Stomach smooth muscle (tissue), 2 donors: ENCODE measurements around the gene SPINK1.
"Not testable (repeated sequence)": the region's sequence is repeated elsewhere in the genome, so short reads cannot be mapped to it uniquely, and the experiment has no call there.

Experiments
- H3K27ac ChIP-seq: one replicate; pipeline ENCODE4 v1.7.0; 2013; ENCODE audit warnings: mild to moderate bottlenecking, low read length, inconsistent platforms
- H3K27me3 ChIP-seq, 2 donors: one replicate each; pipeline ENCODE4 v1.7.0; 2013; ENCODE audit warnings: low read length in 2 of 2; ENCODE audit not compliant: insufficient read depth in 2 of 2, control insufficient read depth in 1 of 2
- H3K36me3 ChIP-seq, 2 donors: one replicate each; pipeline ENCODE4 v1.7.0; 2013; ENCODE audit warnings: low read length in 2 of 2; ENCODE audit not compliant: control insufficient read depth in 2 of 2, insufficient read depth in 2 of 2
- H3K4me1 ChIP-seq: one replicate; pipeline ENCODE4 v1.7.0; 2013; ENCODE audit warnings: low read length; ENCODE audit not compliant: control insufficient read depth, insufficient read depth
- H3K4me3 ChIP-seq, 2 donors: one replicate each; pipeline ENCODE4 v1.7.0; 2013; ENCODE audit warnings: low read length in 2 of 2
- H3K9ac ChIP-seq, 2 donors: one replicate each; pipeline ENCODE4 v1.7.0; 2013; ENCODE audit warnings: low read length in 2 of 2, mild to moderate bottlenecking in 1 of 2
- H3K9me3 ChIP-seq, 2 donors: one replicate each; pipeline ENCODE4 v1.7.0; 2013; ENCODE audit warnings: low read length in 2 of 2; ENCODE audit not compliant: control insufficient read depth in 2 of 2
- donor health status: healthy.
- donor health status: Pancreatic carcinoma.

SPINK1 gene

GRCh38 chr5:147869892-147870291 is 38.4 kb upstream of the SPINK1 start:
- not testable (repeated sequence) for H3K9ac ChIP-seq, H3K4me1 ChIP-seq, H3K27ac ChIP-seq, H3K27me3 ChIP-seq, H3K9me3 ChIP-seq, H3K4me3 ChIP-seq, H3K36me3 ChIP-seq

GRCh38 chr5:147869112-147869511 is 37.6 kb upstream of the SPINK1 start:
- Histone ChIP-seq H3K9ac (no peak overlapping the region), H3K4me3 (no peak overlapping the region), H3K36me3 (no peaks in the 10 kb centered on the region), H3K9me3 (no peaks in the 10 kb centered on the region), H3K27ac (no peak overlapping the region), H3K27me3 (no peaks in the 10 kb centered on the region), H3K4me1 (no peaks in the 10 kb centered on the region)

DNA sequence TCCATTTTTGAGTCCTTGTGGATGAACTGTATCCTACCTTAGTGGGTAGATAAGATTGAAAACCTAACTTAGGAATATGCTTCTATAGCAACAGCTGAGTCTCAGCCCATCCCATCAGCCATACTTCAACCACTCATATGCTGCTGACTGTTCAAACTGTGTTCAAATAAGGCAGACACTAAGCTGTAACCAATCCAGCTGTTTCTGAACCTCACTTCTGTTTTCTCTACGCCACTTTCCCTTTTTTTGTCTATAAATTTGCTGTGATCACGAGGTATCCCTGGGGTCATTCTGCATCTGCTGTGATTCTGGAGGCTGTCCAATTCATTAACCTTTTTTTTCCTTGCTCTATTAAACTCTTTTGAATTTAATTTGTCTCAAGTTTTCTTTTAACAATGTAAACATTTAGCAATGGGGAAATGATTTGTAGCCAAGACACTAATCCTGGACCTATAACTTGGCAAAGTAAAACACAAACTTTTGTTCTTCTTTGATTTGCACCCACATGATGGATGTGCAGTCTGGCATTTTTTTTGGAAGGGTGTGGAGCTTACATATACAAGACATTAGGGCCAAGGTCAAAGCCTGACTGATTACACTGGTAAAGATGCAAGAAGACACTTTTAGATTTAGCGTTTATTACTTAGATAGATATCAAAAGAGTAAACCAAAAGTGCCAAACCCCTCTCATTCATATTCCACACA is 32.1 kb upstream of the SPINK1 start:
- H3K27me3 ChIP-seq, result no peaks in the 10 kb centered on the region
- H3K9ac ChIP-seq, result no peak overlapping the region
- no peaks in the 10 kb centered on the region for H3K9me3 ChIP-seq
- no peaks in the 10 kb centered on the region for H3K4me1 ChIP-seq
- H3K4me3 ChIP-seq, result no peak overlapping the region
- H3K36me3 ChIP-seq, result no peaks in the 10 kb centered on the region
- H3K27ac ChIP-seq, result no peak overlapping the region

DNA sequence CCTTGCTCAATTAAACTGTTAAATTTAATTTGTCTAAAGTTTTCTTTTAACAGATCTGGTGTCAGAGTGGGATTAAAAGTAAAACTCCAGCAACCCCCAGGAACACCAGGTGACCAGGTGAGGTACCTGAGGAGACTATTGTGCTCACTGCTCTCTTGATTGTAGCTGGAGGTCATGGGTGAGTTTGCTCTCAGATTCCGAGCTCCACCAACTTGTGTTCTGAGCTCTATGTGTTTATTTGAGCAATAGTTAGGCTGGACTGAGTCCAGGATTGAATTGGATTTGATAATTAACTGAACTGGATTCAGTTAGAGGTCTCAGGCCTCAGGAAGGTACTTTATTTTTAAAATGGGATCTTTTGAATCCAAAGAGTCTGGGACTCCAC is 29.2 kb upstream of the SPINK1 start:
- no peak overlapping the region for H3K27ac ChIP-seq
- H3K4me1 ChIP-seq, result no peaks in the 10 kb centered on the region
- no peak overlapping the region for H3K4me3 ChIP-seq
- H3K9me3 ChIP-seq, result no peaks in the 10 kb centered on the region
- H3K36me3 ChIP-seq, result no peaks in the 10 kb centered on the region
- H3K9ac ChIP-seq, result no peak overlapping the region
- no peaks in the 10 kb centered on the region for H3K27me3 ChIP-seq

DNA sequence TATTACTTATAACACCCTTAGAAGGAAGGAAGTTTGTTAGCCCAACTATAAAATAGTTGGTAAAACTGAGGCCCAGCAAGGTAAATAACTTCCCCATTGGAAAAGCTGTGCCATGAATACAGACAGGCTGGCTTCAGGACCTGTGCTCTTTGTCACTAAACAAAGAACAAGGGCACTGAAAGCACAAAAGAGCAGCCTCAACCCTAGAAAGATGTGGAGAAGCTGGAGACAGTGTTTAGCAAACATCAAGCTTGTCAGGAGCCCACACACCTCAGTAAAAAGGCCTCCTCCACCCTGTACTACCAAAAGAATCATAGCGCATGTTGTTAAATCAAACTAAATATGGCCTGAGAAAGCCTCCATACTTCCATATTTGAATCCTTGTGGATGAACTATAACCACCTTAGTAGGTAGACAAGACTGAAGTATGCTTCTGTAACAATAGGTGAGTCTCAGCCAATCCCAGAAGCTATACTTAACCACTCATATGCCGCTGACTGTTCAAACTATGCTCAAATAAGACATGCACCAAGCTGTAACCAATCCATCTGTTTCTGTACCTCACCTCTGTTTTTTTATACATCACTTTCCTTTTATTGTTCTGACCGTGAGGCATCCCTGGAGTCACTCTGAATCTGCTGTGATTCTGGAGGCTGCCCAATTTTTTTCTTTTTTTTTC is 28.6 kb upstream of the SPINK1 start:
- Histone ChIP-seq H3K4me3 (no peak overlapping the region), H3K36me3 (no peaks in the 10 kb centered on the region), H3K27me3 (no peaks in the 10 kb centered on the region), H3K4me1 (no peaks in the 10 kb centered on the region), H3K27ac (no peak overlapping the region), H3K9me3 (no peaks in the 10 kb centered on the region), H3K9ac (no peak overlapping the region)

DNA sequence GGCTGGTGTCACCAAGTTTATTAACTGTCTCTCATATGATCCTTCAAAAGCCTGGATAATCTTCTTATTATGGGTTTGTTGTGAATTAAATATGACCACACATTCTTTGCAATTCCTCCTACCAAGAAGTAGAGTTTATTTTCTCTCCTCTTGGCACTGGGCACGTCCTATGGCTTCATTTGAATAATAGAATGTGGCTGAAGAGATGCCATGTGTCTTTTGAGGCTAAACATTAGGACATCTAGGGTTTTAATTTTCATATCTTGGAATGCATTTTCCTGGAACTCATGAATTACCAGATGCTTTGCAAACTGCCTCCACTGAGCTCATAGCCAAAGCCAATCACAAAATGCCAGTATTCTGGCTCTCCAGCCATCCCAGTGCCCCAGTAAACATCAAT is 27.1 kb upstream of the SPINK1 start:
- Histone ChIP-seq H3K9ac (no peak overlapping the region), H3K27me3 (no peaks in the 10 kb centered on the region), H3K4me1 (no peaks in the 10 kb centered on the region), H3K27ac (no peak overlapping the region), H3K36me3 (no peaks in the 10 kb centered on the region), H3K9me3 (no peaks in the 10 kb centered on the region), H3K4me3 (no peak overlapping the region)

DNA sequence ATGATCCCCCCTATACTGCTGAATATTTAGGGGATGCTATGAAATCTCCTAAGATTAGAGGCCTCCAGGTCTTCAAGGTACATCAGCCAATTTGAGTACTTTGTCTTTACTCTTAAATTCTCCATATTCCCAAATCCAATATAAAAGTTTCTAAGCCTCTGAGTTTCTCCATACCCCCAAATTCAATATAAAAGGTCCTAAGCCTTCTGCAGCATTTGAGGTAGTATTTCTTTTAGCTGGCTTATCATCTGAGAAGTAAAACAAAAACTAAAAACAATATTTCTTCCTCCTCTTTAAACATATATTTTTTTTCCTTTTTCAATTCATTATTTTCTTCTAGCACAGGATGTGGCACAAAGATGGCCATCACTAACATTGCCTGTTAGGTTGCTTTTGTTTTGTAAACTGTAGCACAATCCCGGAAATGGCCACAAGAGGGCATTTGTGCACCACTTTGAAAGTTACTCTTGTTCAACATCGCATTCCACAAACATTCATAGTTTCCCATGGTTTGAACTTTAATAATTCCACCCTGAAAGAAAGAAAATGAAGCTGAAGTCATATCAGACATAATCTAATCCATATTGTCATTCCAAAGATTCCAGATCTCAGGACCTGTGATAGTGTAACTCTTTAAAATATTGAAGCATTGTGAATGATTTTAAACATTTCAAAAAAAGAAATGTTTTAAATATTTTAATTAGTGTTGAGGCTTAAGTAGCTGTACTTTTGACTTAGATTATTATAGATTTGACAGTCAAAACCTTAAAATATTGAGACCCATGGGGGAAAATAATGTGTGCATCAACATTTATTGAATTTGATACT is 26.0 kb upstream of the SPINK1 start:
- H3K27me3 ChIP-seq, result no peaks in the 10 kb centered on the region
- no peaks in the 10 kb centered on the region for H3K4me1 ChIP-seq
- H3K9ac ChIP-seq, result no peak overlapping the region
- H3K9me3 ChIP-seq, result no peaks in the 10 kb centered on the region
- no peaks in the 10 kb centered on the region for H3K36me3 ChIP-seq
- no peak overlapping the region for H3K4me3 ChIP-seq
- H3K27ac ChIP-seq, result no peak overlapping the region

- H3K27me3 ChIP-seq, result no peaks in the 10 kb centered on the region
- no peak overlapping the region for H3K4me3 ChIP-seq
- no peaks in the 10 kb centered on the region for H3K9me3 ChIP-seq
- H3K27ac ChIP-seq, result no peak overlapping the region
- H3K9ac ChIP-seq, result no peak overlapping the region
- no peaks in the 10 kb centered on the region for H3K36me3 ChIP-seq
- no peaks in the 10 kb centered on the region for H3K4me1 ChIP-seq
These were observed 25.3 kb upstream of the SPINK1 start for GRCh38 chr5:147856801-147857200.

GRCh38 chr5:147855774-147856069 is 24.3 kb upstream of the SPINK1 start:
- no peaks in the 10 kb centered on the region for H3K9me3 ChIP-seq
- H3K4me1 ChIP-seq, result no peaks in the 10 kb centered on the region
- H3K27me3 ChIP-seq, result no peaks in the 10 kb centered on the region
- no peak overlapping the region for H3K27ac ChIP-seq
- H3K9ac ChIP-seq, result no peak overlapping the region
- H3K36me3 ChIP-seq, result no peaks in the 10 kb centered on the region
- H3K4me3 ChIP-seq, result no peak overlapping the region

DNA sequence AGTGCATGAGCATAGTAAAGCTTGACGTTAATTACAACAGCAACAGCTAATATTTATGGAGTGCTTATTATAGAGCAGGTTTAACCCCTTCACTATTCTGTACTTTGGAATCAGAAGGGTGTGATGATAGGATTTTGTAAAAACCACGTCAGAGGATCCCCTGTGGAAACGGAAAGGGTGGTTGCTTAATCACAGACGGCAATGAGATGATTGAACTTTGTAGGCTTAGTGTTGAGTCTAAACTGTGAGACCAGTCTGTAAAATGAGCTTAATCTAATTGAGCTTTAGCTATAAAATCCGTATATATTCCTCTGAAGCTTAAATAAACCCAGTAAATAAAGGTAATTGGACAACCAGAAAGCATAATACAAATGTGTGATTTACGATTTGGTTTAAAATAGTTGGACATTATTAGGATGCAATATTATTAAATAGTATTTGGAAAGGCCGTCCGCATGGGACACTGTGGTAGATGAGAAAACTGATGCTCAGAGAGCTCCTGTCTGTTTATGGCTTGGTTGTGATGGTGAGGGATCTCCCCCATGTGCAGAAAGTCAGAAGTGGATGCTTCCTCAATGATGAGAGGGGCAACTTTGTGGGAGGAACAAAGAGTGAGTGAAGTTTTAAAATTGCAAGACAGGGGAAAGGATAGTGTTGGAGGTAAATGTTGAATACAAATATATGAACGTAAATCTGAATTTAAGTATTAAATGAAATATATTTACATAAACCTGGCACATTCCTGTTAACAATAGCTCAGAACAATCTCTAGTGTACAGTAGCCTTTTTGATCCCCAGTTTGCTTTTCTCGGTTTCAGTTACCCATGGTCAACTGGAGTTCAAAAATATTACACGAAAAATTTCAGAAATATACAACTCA is 23.7 kb upstream of the SPINK1 start:
- H3K36me3 ChIP-seq, result no peaks in the 10 kb centered on the region

More for the DNA sequence above, 23.7 kb upstream of the SPINK1 start:
- Histone ChIP-seq H3K4me3 (no peak overlapping the region), H3K9me3 (no peaks in the 10 kb centered on the region), H3K27ac (no peak overlapping the region), H3K9ac (no peak overlapping the region), H3K4me1 (no peaks in the 10 kb centered on the region), H3K27me3 (no peaks in the 10 kb centered on the region)
